Activated CD4-positive, alpha-beta memory T cell treated with anti-CD3 and anti-CD28 coated beads, Interleukin-2, amount 10 ng/mL, durations not matched to agents 7 days and 5 days (primary cell): ENCODE measurements around the gene GJB4. TPM values are rescaled to one million over a fixed set of nuclear protein-coding genes. Genes with fewer than 3 reads are reported as not detected.
"Not testable (repeated sequence)": the region's sequence is repeated elsewhere in the genome, so short reads cannot be mapped to it uniquely, and the experiment has no call there.

ENCODE experiments used
- CTCF ChIA-PET: fragments of 350-600 bp; sonication (Branson Sonifier 250); formaldehyde crosslinking; loops from one replicate; lab custom pipeline; 2021; ENCODE audit warnings: antibody characterized with exemption, inconsistent platforms; lab: Charles Lee
- POLR2A ChIA-PET: fragments of 350-600 bp; sonication (Branson Sonifier 250); formaldehyde crosslinking; loops from one replicate; lab custom pipeline; 2021; ENCODE audit warnings: antibody characterized with exemption; lab: Charles Lee
- DNase-seq: peaks from one replicate; pipeline ENCODE4 v3.0.0-alpha.2; 2020
- H3K27ac Mint-ChIP-seq: one replicate; pipeline ENCODE4 v1.8.0; 2021; ENCODE audit warnings: mild to moderate bottlenecking, mixed read lengths
- H3K27me3 Mint-ChIP-seq: one replicate; pipeline ENCODE4 v1.8.0; 2021; ENCODE audit warnings: mixed read lengths
- H3K36me3 Mint-ChIP-seq: one replicate; pipeline ENCODE4 v1.8.0; 2021; ENCODE audit warnings: low read depth, mixed read lengths
- H3K4me1 Mint-ChIP-seq: one replicate; pipeline ENCODE4 v1.8.0; 2021; ENCODE audit warnings: mixed read lengths
- H3K4me3 Mint-ChIP-seq: one replicate; pipeline ENCODE4 v1.8.0; 2021; ENCODE audit warnings: mild to moderate bottlenecking, mixed read lengths
- H3K9me3 Mint-ChIP-seq: one replicate; pipeline ENCODE4 v1.8.0; 2021; ENCODE audit warnings: mixed read lengths
- total RNA-seq, 2 experiments: library from RNA; stranded (reverse); gene quantifications; one replicate each; pipeline ENCODE4 v1.2.3, GENCODE V29; 2021

GJB4 gene
- total RNA-seq, 2 experiments from 2014 or later = not detected

- DNase-seq, H3K27me3 Mint-ChIP-seq, H3K27ac Mint-ChIP-seq, H3K4me3 Mint-ChIP-seq, POLR2A ChIA-PET, H3K4me1 Mint-ChIP-seq, H3K9me3 Mint-ChIP-seq, H3K36me3 Mint-ChIP-seq: not testable (repeated sequence)
- CTCF ChIA-PET = interaction anchor here (1.2 to 1.6 kb wide), 2 partner anchors 13 to 29 kb away, joined by 3 to 5 read pairs; no protein-coding TSS in a partner anchor
Observed at GRCh38 chr1:34773114-34773513, 13.6 kb downstream of the GJB4 start.

- peaks cover 21% of the 10 kb centered on the region for H3K27me3 Mint-ChIP-seq
- POLR2A ChIA-PET = no interaction called here
- no peak overlapping the region for H3K27ac Mint-ChIP-seq
- CTCF ChIA-PET = interaction anchor here (1.4 kb wide), 1 partner anchor 78 kb away, joined by 4 read pairs; no protein-coding TSS in a partner anchor
- H3K9me3 Mint-ChIP-seq = no peaks in the 10 kb centered on the region
- no peak overlapping the region for H3K4me3 Mint-ChIP-seq
- no peaks in the 10 kb centered on the region for H3K4me1 Mint-ChIP-seq
- DNase-seq = no peak
- no peaks in the 10 kb centered on the region for H3K36me3 Mint-ChIP-seq
Observed at GRCh38 chr1:34774957-34775356, 15.4 kb downstream of the GJB4 start.

GRCh38 chr1:34776911-34777310 lies 17.4 kb downstream of the GJB4 start:
- POLR2A ChIA-PET = no interaction called here
- H3K4me1 Mint-ChIP-seq = no peaks in the 10 kb centered on the region
- no peaks in the 10 kb centered on the region for H3K36me3 Mint-ChIP-seq
- no peak overlapping the region for H3K4me3 Mint-ChIP-seq
- DNase-seq = no peak
- H3K27ac Mint-ChIP-seq = no peak overlapping the region
- H3K27me3 Mint-ChIP-seq = peaks cover 32% of the 10 kb centered on the region
- H3K9me3 Mint-ChIP-seq = no peaks in the 10 kb centered on the region
- CTCF ChIA-PET = no interaction called here

GRCh38 chr1:34777519-34778321 lies 18.2 kb downstream of the GJB4 start:
- no peaks in the 10 kb centered on the region for H3K9me3 Mint-ChIP-seq
- POLR2A ChIA-PET = no interaction called here
- H3K27ac Mint-ChIP-seq = no peak overlapping the region
- H3K36me3 Mint-ChIP-seq = no peaks in the 10 kb centered on the region
- H3K4me1 Mint-ChIP-seq = no peaks in the 10 kb centered on the region
- H3K27me3 Mint-ChIP-seq = peaks cover 40% of the 10 kb centered on the region
- CTCF ChIA-PET = no interaction called here
- no peak for DNase-seq
- no peak overlapping the region for H3K4me3 Mint-ChIP-seq

- Mint-ChIP-seq H3K27ac (no peak overlapping the region), H3K9me3 (no peaks in the 10 kb centered on the region), H3K36me3 (no peaks in the 10 kb centered on the region), H3K4me1 (peaks cover 1% of the 10 kb centered on the region), H3K4me3 (no peak overlapping the region), H3K27me3 (peaks cover 47% of the 10 kb centered on the region)
- POLR2A ChIA-PET = no interaction called here
- CTCF ChIA-PET = no interaction called here
- no peak for DNase-seq
Observed at GRCh38 chr1:34778381-34778780, 18.8 kb downstream of the GJB4 start.

- ChIA-PET POLR2A (no interaction called here), CTCF (interaction anchor here (1.3 kb wide), 1 partner anchor 9 kb away, joined by 3 read pairs; no protein-coding TSS in a partner anchor)
- Mint-ChIP-seq H3K9me3 (no peaks in the 10 kb centered on the region), H3K27me3 (peaks cover 50% of the 10 kb centered on the region), H3K36me3 (no peaks in the 10 kb centered on the region), H3K4me3 (no peak overlapping the region), H3K4me1 (peaks cover 3% of the 10 kb centered on the region), H3K27ac (no peak overlapping the region)
- DNase-seq = no peak
Observed at GRCh38 chr1:34779005-34779404, 19.5 kb downstream of the GJB4 start.

- H3K4me1 Mint-ChIP-seq = peaks cover 3% of the 10 kb centered on the region
- H3K36me3 Mint-ChIP-seq = no peaks in the 10 kb centered on the region
- DNase-seq = no peak
- no peak overlapping the region for H3K27ac Mint-ChIP-seq
- POLR2A ChIA-PET = no interaction called here
- peaks cover 52% of the 10 kb centered on the region for H3K27me3 Mint-ChIP-seq
- H3K4me3 Mint-ChIP-seq = no peak overlapping the region
- H3K9me3 Mint-ChIP-seq = no peaks in the 10 kb centered on the region
- CTCF ChIA-PET = interaction anchor here (1.3 kb wide), 1 partner anchor 9 kb away, joined by 3 read pairs; no protein-coding TSS in a partner anchor
Observed at GRCh38 chr1:34779526-34779925, 20.0 kb downstream of the GJB4 start.

GRCh38 chr1:34779962-34780361 lies 20.4 kb downstream of the GJB4 start:
- CTCF ChIA-PET = interaction anchor here (1.3 kb wide), 1 partner anchor 9 kb away, joined by 3 read pairs; no protein-coding TSS in a partner anchor

GRCh38 chr1:34780528-34780927 lies 21.0 kb downstream of the GJB4 start:
- no peak for DNase-seq
- CTCF ChIA-PET = no interaction called here
- Mint-ChIP-seq H3K4me3 (no peak overlapping the region), H3K9me3 (no peaks in the 10 kb centered on the region), H3K27ac (no peak overlapping the region), H3K36me3 (no peaks in the 10 kb centered on the region), H3K4me1 (peaks cover 3% of the 10 kb centered on the region), H3K27me3 (peaks cover 52% of the 10 kb centered on the region)
- POLR2A ChIA-PET = no interaction called here

More at GRCh38 chr1:34779962-34780361, 20.4 kb downstream of the GJB4 start:
- H3K27me3 Mint-ChIP-seq = peaks cover 52% of the 10 kb centered on the region
- no peaks in the 10 kb centered on the region for H3K9me3 Mint-ChIP-seq
- no peak overlapping the region for H3K27ac Mint-ChIP-seq
- H3K36me3 Mint-ChIP-seq = no peaks in the 10 kb centered on the region
- POLR2A ChIA-PET = no interaction called here
- H3K4me3 Mint-ChIP-seq = no peak overlapping the region
- peaks cover 3% of the 10 kb centered on the region for H3K4me1 Mint-ChIP-seq
- DNase-seq = no peak

GRCh38 chr1:34781071-34781843 lies 21.7 kb downstream of the GJB4 start, which contains the start of gene GJB3:
Gene GJB3, plus strand, starts transcription at chr1:34781214. Its CDS starts 3,549 bp downstream, at chr1:34784763.
- Mint-ChIP-seq H3K4me3 (no peak within 1 kb of the TSS), H3K9me3 (no peaks in the 10 kb centered on the region), H3K36me3 (no peaks in the 10 kb centered on the region), H3K4me1 (peaks cover 3% of the 10 kb centered on the region), H3K27me3 (peaks cover 54% of the 10 kb centered on the region), H3K27ac (no peak within 1 kb of the TSS)
- CTCF ChIA-PET = no interaction called here
- DNase-seq = no peak
- POLR2A ChIA-PET = interaction anchor here (1.1 kb wide), 1 partner anchor 16 kb away, joined by 3 read pairs; no protein-coding TSS in a partner anchor

GRCh38 chr1:34781844-34782391 lies 22.4 kb downstream of the GJB4 start:
- H3K9me3 Mint-ChIP-seq = no peaks in the 10 kb centered on the region
- H3K27me3 Mint-ChIP-seq = peaks cover 60% of the 10 kb centered on the region
- H3K4me1 Mint-ChIP-seq = peaks cover 3% of the 10 kb centered on the region
- no peaks in the 10 kb centered on the region for H3K36me3 Mint-ChIP-seq
- H3K4me3 Mint-ChIP-seq = no peak overlapping the region
- ChIA-PET POLR2A (interaction anchor here (1.1 kb wide), 1 partner anchor 15 kb away, joined by 3 read pairs; no protein-coding TSS in a partner anchor), CTCF (no interaction called here)
- no peak for DNase-seq
- no peak overlapping the region for H3K27ac Mint-ChIP-seq

- H3K4me1 Mint-ChIP-seq = peaks cover 3% of the 10 kb centered on the region
- H3K27me3 Mint-ChIP-seq = peaks cover 57% of the 10 kb centered on the region
- no peak overlapping the region for H3K4me3 Mint-ChIP-seq
- no peak overlapping the region for H3K27ac Mint-ChIP-seq
- no peaks in the 10 kb centered on the region for H3K36me3 Mint-ChIP-seq
- DNase-seq = no peak
- ChIA-PET POLR2A (no interaction called here), CTCF (no interaction called here)
- no peaks in the 10 kb centered on the region for H3K9me3 Mint-ChIP-seq
Observed at GRCh38 chr1:34784751-34785221, 25.2 kb downstream of the GJB4 start.
